HG02970 (cell line): Measurements from ENCODE around the gene DTD1.

Experiments used
- ATAC-seq: cut with Tn5 transposase; IDR thresholded peaks from one replicate; pipeline ENCODE4 v1.9.1; 2021; ENCODE audit warnings: mild to moderate bottlenecking, moderate library complexity, moderate number of reproducible peaks; ENCODE audit not compliant: unreplicated experiment, low FRiP score

The DTD1 gene

DNA sequence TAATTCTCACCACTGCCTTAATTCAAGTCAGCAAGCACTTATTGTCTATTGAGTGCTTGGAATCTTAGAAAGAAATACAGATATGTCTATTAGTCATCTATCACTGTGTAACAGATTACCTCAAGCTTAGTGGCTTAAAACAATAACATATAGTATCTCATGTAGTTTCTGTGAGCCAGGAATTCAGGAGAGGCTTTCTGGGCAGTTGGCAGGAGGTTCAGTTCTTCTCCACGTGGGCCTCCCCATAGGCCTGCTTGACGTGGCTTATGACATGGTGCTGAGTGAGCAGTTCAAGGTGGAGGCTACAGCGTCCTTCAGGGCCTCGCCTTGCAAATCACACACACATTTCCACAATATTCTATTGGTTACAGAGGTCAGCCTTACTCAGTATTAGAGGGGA, 69.7 kb downstream of the DTD1 start:
- ATAC-seq = no peak

DNA sequence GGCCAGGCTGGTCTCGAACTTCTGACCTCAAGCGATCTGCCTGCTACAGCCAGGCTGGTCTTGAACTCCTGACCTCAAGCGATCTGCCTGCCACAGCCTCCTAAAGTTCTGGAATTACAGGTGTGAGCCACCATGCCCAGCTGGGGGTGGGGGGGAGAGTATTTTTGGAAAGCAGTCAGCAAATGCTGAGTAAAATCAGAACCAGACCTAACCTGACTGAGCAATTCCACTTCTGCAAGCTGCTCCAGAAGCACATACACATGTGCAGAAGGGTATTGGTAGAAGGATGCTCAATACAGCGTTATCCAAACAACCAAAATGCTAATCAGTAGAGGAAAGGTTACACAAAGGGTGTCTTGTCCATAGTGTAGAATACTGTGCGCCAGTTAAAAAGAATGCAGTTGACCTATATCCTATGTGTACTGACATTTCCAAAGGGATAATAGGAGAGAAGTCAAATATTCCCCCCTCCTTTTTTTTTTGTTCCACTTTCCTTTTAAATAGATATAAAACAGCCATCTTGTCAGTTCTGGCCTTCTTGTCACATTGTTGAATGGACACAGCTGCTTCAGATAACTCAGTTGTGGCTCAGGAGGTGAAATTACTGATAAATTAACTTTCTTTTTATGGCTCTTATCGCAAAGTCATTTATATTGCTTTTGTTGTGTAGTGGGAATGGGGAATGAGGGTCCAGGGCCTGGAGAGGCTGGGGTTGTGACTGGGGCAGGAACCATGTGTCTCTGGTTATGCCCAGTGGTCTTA, 74.6 kb downstream of the DTD1 start:
- ATAC-seq = no peak

DNA sequence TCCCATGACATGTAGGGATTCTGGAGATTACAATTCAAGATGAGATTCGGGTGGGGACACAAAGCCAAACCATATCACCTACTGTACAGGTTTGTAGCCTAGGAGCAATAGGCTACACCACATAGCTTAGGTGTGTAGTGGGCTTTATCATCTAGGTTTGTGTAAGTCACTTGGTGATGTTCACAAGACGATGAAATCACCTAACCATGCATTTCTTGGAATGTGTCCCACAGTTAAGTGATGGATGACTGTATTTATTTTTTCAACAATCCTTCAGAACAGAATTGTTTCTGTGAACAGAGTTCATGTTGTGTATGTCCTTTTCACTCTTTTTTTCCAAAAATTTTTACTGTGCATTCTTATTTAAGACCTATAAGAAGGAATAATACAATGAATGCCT, 76.1 kb downstream of the DTD1 start:
- no peak for ATAC-seq

DNA sequence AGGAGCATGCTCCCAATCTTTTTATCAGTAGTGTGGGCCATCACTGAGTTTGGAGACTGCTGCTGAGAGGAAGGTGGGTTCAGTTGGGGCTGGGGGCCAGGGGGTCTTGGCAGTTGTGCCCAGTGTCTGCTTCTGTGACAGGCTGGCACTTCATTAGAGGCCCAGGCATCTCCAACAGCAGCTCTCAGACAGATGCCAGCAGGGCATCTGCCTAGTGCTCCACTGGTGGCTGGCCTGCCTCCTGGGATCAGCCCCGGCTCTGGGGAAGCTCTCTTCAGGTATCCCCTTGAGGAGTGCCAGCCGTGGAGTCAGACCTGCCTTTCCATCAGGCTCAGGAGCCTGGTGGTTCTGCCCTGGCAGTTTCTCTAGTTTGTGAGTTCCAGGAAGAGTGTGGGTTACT, 77.3 kb downstream of the DTD1 start:
- ATAC-seq = no peak

DNA sequence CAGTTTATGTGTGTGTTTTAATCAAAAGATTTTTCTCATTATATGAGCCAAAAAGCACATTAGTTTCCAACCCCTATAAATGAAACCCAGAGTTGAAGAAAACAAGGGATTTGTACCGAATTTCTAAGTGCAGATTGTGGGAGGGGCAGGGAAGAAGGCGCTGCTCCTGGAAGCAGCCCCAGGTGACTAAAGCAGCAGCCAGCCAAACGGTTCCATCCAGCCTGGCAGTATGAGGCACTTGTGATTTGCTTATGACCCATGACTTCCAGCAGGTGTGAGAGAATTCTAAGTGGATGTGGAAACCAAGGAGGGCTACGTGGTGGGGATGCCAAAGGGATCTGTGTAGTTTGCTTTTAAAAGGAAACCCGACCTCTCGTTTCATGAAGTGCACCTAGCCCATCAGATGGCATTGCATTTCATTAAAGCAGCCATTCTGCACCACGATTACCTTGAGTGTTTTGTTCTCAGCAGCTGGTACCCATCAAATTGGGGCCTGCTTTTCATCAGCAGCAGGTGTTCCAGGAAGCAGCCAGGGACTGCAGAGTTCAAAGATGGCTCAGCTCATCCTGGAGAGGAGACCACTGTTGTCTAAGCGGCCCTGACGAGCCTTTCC, 79.1 kb downstream of the DTD1 start:
- ATAC-seq = no peak

DNA sequence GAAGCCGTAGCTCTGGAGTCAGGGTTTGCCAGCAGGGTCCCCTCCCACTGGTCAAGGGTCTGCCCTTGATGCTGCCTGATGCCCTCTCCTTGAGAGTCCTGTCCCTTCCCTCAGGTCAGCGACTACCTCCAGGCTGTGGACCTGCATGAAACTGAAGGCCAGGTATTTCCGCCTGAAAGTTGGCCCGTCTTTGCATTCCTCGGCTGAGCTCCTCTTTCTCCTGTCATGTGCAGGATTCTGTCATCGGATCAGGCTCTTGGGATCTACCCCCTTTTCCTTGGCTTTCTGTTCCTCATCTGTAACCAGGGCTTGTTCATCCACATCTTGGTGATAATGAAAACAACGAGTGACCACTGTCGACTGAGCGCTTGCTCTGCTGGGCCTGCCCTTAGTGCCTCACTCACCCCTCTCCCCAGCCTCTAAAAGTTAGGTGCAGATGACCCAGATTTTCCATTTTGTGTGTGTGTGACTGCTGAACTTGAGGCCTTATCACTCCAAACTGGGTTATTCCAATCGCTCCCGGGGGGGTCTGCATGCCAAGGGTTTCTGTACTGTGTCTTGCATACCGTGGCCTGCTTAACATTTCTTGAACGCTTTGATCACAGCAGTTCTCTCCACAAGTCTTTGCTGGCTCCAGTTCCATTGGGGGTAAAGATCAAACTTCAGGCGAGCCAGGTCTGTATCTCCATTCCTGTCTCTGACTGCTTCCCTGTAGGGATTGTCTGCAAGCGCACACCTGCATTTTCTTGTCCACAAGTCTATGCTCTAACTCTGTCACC, 81.6 kb downstream of the DTD1 start:
- no peak for ATAC-seq

DNA sequence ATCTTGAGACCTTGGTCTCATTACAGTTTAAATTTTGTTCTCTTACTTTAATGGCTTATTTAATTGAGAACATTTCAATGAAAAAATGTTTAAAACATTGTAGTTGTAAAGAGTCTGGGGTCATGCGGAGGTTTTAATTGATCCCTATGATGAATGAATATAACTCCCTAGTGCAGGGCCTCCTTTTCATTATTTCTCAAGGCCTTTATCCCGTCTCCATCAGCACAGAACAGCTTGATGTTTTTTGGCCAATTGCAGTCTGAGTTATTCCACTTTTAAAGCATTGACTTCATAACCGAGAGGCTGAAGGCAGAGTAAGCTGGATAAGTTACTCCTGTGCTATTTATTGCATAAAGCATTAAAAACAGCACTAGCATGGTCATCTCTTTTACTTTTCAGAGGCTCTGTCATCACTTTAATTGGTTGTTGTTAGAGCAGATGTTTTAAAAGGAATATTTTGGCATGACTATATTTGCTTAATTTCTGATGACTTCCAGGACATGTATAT, 83.4 kb downstream of the DTD1 start:
- ATAC-seq = no peak

DNA sequence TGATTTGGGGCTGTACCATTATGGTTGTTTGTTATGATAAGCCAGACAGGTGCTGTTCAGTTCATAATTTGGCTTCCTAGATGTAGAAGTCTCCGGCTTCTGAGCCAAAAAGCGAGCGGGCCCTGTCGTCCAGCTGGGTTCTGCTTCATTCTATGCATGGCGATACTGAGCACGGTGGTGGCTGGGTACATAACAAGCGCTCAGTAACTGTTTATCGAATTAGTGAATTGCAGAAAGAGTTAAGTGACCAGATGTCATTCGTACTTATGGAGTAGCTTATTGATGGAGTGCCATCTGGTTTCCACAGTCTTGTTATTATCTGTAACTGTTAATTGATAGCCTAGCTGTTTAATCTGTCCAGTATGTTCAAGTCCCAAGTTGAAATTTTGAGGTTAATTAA, 85.0 kb downstream of the DTD1 start:
- ATAC-seq = no peak

DNA sequence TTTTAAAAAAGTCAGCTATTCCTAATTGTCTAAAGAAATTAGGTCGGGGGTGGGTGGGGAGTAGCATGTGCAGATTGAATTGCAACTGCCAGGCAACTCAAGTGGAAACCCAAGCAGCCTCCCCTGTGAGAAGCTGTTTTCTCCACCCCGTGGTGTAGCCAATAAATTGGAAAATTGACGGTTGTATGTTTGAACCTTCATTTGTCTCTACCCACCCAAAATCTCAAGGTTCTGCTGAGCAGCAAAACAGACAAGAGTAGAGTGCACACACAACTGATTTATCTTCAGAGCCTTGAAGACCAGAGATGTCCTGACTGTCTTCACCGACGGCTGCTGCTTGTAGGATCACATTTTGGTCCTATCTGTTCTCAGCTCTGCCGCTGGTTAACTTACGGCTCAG, 88.5 kb downstream of the DTD1 start:
- no peak for ATAC-seq

DNA sequence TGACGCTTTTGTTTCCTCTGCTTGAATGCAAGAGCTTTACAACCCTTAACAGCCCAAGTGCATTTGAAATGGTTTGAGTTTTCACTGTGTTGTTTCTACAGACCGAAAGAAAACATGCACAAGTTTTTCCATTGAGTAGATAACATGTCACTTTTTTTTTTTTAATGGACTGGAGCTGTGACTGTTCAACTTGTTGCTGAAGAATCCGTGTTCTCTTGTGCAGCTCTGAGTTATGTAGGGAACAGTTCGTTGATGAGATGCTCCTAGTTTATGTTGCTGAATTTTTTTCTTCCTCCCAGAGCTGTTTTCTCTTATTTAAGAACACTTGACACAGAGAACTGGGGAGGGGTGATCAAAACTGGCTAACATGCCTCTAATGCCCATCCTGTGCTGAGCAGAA, 89.3 kb downstream of the DTD1 start:
- no peak for ATAC-seq

DNA sequence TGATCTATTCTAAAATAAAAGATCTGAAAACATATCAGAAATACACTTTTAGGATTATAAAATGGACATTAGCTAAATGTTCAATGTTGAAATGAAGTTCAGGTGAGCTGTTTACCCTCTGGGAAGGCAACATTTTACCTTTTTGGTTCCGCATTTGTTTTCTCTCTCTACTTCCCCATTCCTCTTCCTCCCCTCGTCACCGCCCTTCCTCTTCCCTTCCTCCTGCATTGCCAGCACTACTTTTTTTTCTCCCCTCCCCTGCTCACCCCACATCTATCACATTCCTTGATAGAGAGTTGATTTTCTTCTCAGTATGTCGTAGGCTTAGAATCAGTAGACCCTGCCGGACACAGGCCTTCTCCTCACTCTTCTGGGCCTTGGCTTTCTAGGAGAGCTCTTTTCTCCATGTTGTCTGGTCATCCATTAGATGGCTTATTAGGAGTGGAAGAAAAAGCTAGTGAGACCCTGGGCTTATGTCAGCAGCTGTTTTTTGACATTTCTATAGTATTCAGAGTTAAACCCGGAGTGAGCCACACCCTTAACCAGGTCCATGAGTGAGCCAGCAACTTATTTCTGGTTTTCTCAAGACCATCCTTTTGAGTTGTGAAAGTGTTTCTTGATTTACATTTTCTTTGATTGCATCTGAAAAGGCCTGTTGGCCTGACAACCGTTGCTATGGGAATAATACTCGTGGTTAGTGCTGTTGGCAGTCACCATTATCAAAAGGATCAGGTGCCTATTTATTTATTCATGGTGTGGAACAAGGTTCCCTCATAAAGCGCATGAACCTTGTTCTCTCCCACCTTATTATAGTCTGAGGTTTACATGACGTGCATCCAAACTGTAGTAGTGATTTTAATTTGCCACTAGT, 90.9 kb downstream of the DTD1 start:
- no peak for ATAC-seq

DNA sequence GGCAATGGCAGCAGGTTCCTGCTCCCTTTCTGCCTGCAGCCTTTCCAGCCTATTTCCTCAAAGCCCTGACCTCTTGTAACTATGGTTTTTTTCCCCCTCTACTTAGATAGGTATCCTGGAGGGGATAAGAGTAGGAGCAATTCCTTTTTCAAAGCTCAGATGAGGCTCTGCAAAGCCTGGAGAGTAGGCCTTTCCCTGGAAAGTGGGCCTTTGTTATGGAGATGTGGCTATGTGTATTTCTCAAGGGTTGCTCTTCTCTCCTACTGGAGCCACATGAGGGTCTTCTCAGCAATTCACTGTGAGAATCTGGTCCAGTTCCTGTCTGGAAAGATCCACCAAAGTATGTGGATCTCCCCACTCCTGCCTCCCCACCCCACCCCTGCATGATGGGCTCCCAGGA, 96.0 kb downstream of the DTD1 start:
- no peak for ATAC-seq

DNA sequence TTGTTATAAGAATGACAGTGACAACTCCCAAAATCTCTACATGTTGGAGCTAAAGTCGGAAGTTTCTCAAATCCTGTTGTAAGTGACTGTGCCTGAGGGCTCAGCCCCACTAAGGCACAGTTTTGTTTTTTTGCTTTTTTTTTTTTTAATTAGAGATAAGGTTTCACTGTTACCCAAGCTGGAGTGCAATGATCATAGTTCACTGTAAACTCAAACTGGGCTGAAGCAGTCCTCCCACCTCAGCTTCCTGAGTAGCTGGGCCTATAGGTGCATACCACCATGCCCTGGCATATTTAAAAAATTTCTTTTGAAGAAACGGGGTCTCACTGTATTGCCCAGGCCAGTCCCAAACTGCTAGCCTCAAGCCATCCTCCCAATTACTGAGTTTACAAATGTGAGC, 96.9 kb downstream of the DTD1 start:
- ATAC-seq = no peak

DNA sequence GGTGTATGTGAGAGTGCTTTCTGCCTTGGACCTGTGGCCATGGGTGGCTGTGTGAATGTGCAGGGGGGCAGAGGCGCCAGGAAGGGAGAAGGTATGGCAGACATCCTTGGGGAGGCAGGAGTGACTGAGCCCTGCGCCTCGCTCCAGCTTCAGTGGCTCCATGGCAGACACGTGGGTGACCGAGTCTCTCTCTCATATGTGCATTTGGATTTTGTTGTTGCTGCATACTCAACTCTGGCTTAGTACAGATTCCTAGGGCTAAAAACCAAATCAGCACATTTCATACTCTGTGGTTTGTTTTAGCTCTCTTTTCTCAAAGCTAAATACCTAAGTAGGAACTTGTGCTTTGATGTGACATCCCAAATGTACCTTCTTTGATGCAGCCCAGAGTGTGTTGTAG, 97.6 kb downstream of the DTD1 start:
- no peak for ATAC-seq

DNA sequence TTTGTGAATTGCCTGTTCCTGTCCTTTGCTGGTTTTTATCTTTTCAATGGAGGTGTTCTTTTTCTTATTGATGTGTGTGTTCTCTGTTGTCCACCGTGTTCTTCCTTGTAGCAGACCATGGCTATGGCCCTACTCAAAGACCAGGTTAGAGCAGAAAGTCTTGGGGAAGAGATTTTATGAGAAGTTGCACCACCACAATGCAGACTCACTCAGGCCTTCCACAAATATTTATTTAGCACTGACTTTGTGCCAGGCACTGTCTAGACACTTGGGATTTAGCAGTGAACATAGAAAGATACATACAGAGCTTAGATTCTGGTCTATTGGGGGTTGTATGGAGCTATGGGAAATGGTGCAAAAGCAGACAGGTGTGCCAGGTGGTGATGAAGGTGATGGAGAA, 98.8 kb downstream of the DTD1 start:
- no peak for ATAC-seq

DNA sequence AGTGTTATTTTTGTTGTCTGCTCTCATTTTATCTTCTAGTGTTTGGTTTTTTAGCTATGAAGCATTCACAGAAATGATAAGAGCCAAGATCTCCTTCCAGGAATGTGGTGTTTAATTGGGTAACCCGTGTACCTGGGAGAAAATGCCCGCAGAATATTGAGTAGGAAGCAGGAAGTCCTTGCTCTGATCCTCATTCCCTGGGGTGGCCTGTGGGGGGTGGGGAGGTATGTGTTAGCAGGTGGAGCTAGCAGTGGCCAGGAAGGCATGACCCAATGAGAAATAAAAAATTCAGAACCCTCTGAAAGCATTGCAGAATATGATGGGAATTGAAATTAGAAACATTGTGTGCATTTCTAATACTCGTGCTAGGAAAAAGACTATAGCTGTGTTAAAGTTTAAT, 100.8 kb downstream of the DTD1 start:
- ATAC-seq = no peak

DNA sequence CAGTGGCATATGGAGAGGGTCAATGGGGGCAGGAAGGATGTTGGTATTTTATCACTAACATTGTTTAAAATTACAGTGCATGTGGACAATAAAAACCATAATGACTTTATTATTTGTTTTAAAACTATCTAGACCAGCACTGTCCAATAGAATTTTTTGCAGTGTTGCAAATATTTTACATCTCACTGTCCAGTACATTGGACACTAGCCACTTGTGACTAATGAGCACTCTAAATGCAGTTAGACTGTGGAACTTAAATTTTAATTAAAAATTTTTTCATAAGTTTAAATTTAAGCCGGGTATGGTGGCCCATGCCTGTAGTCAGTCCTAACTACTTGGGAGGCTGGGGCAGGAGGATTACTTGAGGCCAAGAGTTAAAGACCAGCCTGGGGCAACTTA, 101.7 kb downstream of the DTD1 start:
- ATAC-seq = no peak

DNA sequence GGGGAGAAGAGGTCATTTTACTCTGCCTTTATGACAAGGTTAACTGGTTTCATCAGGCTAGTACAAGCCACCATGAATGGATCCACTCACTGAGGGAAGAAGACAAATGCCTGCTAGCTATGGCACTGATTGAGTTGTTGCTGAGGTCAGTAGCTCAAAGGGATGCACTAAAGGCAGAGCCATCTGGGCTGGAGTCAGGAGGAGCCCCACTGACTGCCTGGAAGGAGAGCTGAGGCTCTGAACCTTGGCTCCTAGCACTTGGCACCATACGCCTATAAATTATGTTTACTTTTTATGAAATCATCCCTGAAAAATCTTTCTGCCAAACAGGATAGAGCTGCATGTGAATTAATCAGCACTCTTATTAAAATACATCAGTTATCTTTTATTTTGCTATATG, 104.6 kb downstream of the DTD1 start:
- no peak for ATAC-seq

DNA sequence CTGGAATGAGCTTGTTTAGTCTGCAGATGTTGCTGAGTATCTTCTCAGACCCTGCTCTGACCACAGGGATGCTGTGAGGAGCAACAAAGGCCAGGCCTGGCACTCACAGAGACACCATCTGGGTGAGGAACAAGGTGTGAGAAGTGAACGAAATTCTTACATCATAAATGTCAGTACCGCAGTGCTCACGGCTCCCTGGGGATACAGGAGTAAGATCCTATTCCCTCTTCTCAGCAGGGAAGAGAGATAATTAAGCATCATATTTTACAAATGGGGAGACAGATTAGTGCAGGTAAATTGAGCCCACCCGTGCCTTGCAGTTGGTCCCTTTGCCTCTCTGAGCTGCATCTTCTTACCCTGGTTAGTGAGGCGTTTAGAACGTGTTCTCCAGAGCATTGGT, 106.2 kb downstream of the DTD1 start:
- ATAC-seq = no peak

DNA sequence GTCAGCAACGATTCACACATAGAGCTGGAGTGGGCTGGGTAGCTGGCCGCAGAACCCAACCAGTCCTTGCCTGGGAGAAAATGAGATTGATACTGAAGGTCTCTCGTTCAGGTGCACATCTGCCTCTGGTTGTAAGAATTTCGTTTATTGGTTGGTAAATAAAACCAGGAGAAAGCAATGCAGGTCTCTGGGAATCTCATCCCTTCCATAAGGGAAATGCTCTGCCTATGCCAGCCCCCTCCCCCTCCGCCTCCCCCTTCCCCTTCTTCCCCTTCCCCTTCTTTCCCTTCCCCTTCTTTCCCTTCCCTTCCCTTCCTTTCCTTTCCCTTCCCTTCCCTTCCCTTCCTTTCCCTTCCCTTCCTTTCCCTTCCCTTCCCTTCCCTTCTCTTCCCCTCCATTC, 107.3 kb downstream of the DTD1 start:
- no peak for ATAC-seq
